ENCODE measurements around the gene ABHD2. TPM values are rescaled to one million over a fixed set of nuclear protein-coding genes. Genes with fewer than 3 reads are reported as not detected.

ABHD2 gene
- total and polyA plus RNA-seq, 2 experiments from 2014 or later = 5.2 to 15.2 TPM

DNA sequence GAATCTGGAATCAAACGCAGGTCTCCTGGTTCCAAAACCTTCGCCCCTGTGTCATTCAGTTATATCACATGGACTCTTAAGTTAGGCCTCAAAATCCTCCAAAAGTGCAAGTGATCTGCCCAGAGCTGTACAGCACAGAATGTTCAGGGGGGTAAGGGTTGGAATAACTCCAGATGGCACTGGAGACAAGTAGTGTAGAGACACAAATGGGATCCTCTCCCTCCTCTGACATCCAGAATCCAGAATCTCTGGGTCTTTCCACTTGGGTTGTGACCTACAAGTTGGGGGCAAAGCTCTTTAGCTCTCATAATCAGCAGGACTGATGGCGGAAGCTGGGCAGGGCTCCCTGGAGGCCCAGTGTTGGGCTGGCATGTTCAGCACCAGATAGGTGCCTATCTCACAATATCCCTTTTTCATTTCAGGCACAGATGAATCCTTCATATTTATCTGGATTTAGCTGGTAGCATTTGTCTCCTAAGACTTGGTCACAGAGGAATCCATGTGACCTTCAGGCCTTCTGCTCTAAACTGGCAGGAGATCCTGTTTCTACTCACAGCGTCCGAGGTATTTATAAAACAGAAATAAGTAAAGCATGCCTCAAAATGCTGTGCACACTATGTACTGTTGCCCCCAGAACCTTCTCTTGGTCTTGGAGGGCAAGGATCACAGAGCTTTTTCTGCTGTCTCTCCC lies 15.4 kb downstream of the ABHD2 start:
- H3K79me2 ChIP-seq (replicated peaks; ENCODE audit: insufficient read depth) = no peaks in the 10 kb centered on the region

GRCh38 chr15:89104172-89104564 lies 15.9 kb downstream of the ABHD2 start:
- TF ChIP-seq CTCF (conservative IDR thresholded peaks at IDR 0.05; ENCODE audit: low read depth in 2 of 2) = peak; percentile 38 to 55
- no peak for TF ChIP-seq REST (IDR thresholded peaks at IDR 0.05; ENCODE audit: unreplicated experiment)
- no peak for TF ChIP-seq ZNF114 (CRISPR knock-in tag; IDR thresholded peaks at IDR 0.05)
- Histone ChIP-seq H4K20me1 (replicated peaks; ENCODE audit: insufficient read depth) (no peaks in the 10 kb centered on the region; the same call in 1 of the 2 replicates), H3K4me3 (no peak overlapping the region), H2AFZ (no peak overlapping the region), H3F3A (replicated peaks; ENCODE audit: low read depth) (no peaks in the 10 kb centered on the region), H3K4me2 (no peak overlapping the region), H3K9me2 (ENCODE audit: insufficient read depth) (peaks cover 8% of the 10 kb centered on the region; the same call in 1 of the 2 replicates), H3K36me3 (ENCODE audit: insufficient read depth) (no peaks in the 10 kb centered on the region), H3K79me2 (replicated peaks; ENCODE audit: insufficient read depth) (no peaks in the 10 kb centered on the region), H3K27ac (ENCODE audit: low read depth) (no peak overlapping the region), H3K27me3 (ENCODE audit: insufficient read depth) (no peaks in the 10 kb centered on the region), H3K4me1 (ENCODE audit: insufficient read depth) (peaks cover 7% of the 10 kb centered on the region; the same call in 1 of the 2 replicates)
- DNase-seq (ENCODE audit: low spot score) = no peak
- Mint-ChIP-seq H3K36me3 (ENCODE audit: low read depth) (peaks cover 6% of the 10 kb centered on the region; the same call in 2 of the 3 replicates), H3K4me3 (no peak overlapping the region), H3K4me1 (peaks cover 20% of the 10 kb centered on the region), H3K9me3 (no peaks in the 10 kb centered on the region), H3K27ac (no peak overlapping the region), H3K27me3 (ENCODE audit: insufficient read depth, low read depth, poor library complexity) (no peaks in the 10 kb centered on the region)
- peak; percentile 54; the same call in 2 of the 3 replicates for ATAC-seq

More for the DNA sequence above, 15.4 kb downstream of the ABHD2 start:
- H3K4me1 Mint-ChIP-seq = peaks cover 17% of the 10 kb centered on the region
- no peaks in the 10 kb centered on the region for H3K36me3 ChIP-seq (ENCODE audit: insufficient read depth)
- no peak overlapping the region for H3K4me3 Mint-ChIP-seq
- no peaks in the 10 kb centered on the region for H3K9me3 Mint-ChIP-seq
- H3K36me3 Mint-ChIP-seq (ENCODE audit: low read depth) = peaks cover 6% of the 10 kb centered on the region; the same call in 2 of the 3 replicates
- TF ChIP-seq CREB1 (CRISPR knock-in tag; IDR thresholded peaks at IDR 0.05; ENCODE audit: low read depth) (no peak), POLR2AphosphoS5 (IDR thresholded peaks at IDR 0.05; ENCODE audit: low read depth) (no peak), REST (IDR thresholded peaks at IDR 0.05; ENCODE audit: unreplicated experiment) (no peak), ZNF331 (CRISPR knock-in tag; IDR thresholded peaks at IDR 0.05; ENCODE audit: low read depth) (no peak), STAT1 (IDR thresholded peaks at IDR 0.05; ENCODE audit: unreplicated experiment) (no peak), ZNF114 (CRISPR knock-in tag; IDR thresholded peaks at IDR 0.05) (no peak)
- 0 out of 2 replicates have a peak, but pooled peaks cover 1% of the 10 kb centered on the region for H3K4me1 ChIP-seq (ENCODE audit: insufficient read depth)
- H3K27ac ChIP-seq (ENCODE audit: low read depth) = no peak overlapping the region
- no peak overlapping the region for H3K27ac Mint-ChIP-seq
- H3K27me3 Mint-ChIP-seq (ENCODE audit: insufficient read depth, low read depth, poor library complexity) = no peaks in the 10 kb centered on the region
- no peak for ATAC-seq
- no peaks in the 10 kb centered on the region for H3F3A ChIP-seq (replicated peaks; ENCODE audit: low read depth)
- no peak overlapping the region for H2AFZ ChIP-seq
- H3K9me2 ChIP-seq (ENCODE audit: insufficient read depth) = peaks cover 8% of the 10 kb centered on the region; the same call in 1 of the 2 replicates
- H3K4me3 ChIP-seq = no peak overlapping the region
- DNase-seq (ENCODE audit: low spot score) = no peak
- no peak overlapping the region for H3K4me2 ChIP-seq
- no peaks in the 10 kb centered on the region for H3K27me3 ChIP-seq (ENCODE audit: insufficient read depth)
- no peaks in the 10 kb centered on the region; the same call in 1 of the 2 replicates for H4K20me1 ChIP-seq (replicated peaks; ENCODE audit: insufficient read depth)

Data from GM23338 (cell line).